WTC11 (cell line): Measurements from ENCODE around the gene FMNL3. TPM values are rescaled to one million over a fixed set of nuclear protein-coding genes. Genes with fewer than 3 reads are reported as not detected.

ENCODE experiments used
- ATAC-seq: fragments of 200-7000 bp; cut with Tn5 transposase; 2 replicates; pipeline ENCODE4 v1.10.0; 2021; ENCODE audit warnings: mild to moderate bottlenecking, moderate library complexity
- CTCF ChIA-PET: fragments of 300-600 bp; sonication (Branson Sonifier 250); formaldehyde crosslinking; loops from one replicate; lab custom pipeline; 2021; ENCODE audit warnings: antibody characterized with exemption; lab: Charles Lee
- POLR2A ChIA-PET: fragments of 350-600 bp; sonication (Branson Sonifier 250); formaldehyde crosslinking; loops from one replicate; lab custom pipeline; 2021; ENCODE audit warnings: antibody characterized with exemption; lab: Charles Lee
- DNase-seq: peaks from one replicate; pipeline ENCODE4 v3.0.0; 2021; ENCODE audit warnings: low spot score
- H3K27ac Mint-ChIP-seq: 2 replicates; pipeline ENCODE4 v1.8.0; 2021; ENCODE audit warnings: mixed read lengths
- H3K27me3 Mint-ChIP-seq: 2 replicates; pipeline ENCODE4 v1.8.0; 2021; ENCODE audit warnings: low read depth, mild to moderate bottlenecking, moderate library complexity, mixed read lengths
- H3K36me3 Mint-ChIP-seq: 2 replicates; pipeline ENCODE4 v1.8.0; 2021; ENCODE audit warnings: mixed read lengths
- H3K4me1 Mint-ChIP-seq: 2 replicates; pipeline ENCODE4 v1.8.0; 2022; ENCODE audit warnings: mixed read lengths
- H3K4me3 Mint-ChIP-seq: 2 replicates; pipeline ENCODE4 v1.8.0; 2021; ENCODE audit warnings: mild to moderate bottlenecking, moderate library complexity, mixed read lengths
- H3K9me3 Mint-ChIP-seq: 2 replicates; pipeline ENCODE4 v1.8.0; 2021; ENCODE audit warnings: mixed read lengths
- CREM ChIP-seq: sonication (generic); formaldehyde crosslinking; IDR thresholded peaks from 2 replicates; pipeline ENCODE4 v1.8.1; 2022; ENCODE audit warnings: mild to moderate bottlenecking, missing genetic modification reagents, moderate library complexity
- ELF4 ChIP-seq: sonication (generic); formaldehyde crosslinking; IDR thresholded peaks from 2 replicates; pipeline ENCODE4 v1.8.1; 2022; ENCODE audit warnings: low read depth, mild to moderate bottlenecking, moderate library complexity, missing genetic modification reagents
- ETV6 ChIP-seq: sonication (generic); formaldehyde crosslinking; IDR thresholded peaks from 2 replicates; pipeline ENCODE4 v1.8.1; 2022; ENCODE audit warnings: mild to moderate bottlenecking, missing genetic modification reagents
- FOXJ3 ChIP-seq: sonication (generic); formaldehyde crosslinking; IDR thresholded peaks from 2 replicates; pipeline ENCODE4 v1.9.0; 2021; ENCODE audit warnings: missing genetic modification reagents, mild to moderate bottlenecking, borderline replicate concordance
- FOXP1 ChIP-seq: sonication (generic); formaldehyde crosslinking; IDR thresholded peaks from 2 replicates; pipeline ENCODE4 v1.8.0; 2022; ENCODE audit warnings: missing genetic modification reagents, mild to moderate bottlenecking, moderate library complexity, borderline replicate concordance
- GTF2I ChIP-seq: fragments of 250-450 bp; sonication (Bioruptor Pico); conservative IDR thresholded peaks from 2 replicates; pipeline ENCODE4 v1.4.0; 2021; ENCODE audit warnings: mild to moderate bottlenecking
- HMGA2 ChIP-seq: fragments of 250-450 bp; sonication (Bioruptor Pico); IDR thresholded peaks from 2 replicates; pipeline ENCODE4 v1.4.0; 2021; ENCODE audit warnings: mild to moderate bottlenecking, moderate library complexity
- MXD4 ChIP-seq: fragments of 250-450 bp; sonication (Bioruptor Pico); IDR thresholded peaks from 2 replicates; pipeline ENCODE4 v1.8.0; 2021; ENCODE audit warnings: mild to moderate bottlenecking, moderate library complexity, borderline replicate concordance
- NFATC4 ChIP-seq: fragments of 250-450 bp; sonication (Bioruptor Pico); IDR thresholded peaks from 2 replicates; pipeline ENCODE4 v1.9.0; 2021; ENCODE audit warnings: mild to moderate bottlenecking
- RELA ChIP-seq: sonication (generic); formaldehyde crosslinking; IDR thresholded peaks from 2 replicates; pipeline ENCODE4 v1.8.1; 2022; ENCODE audit warnings: missing genetic modification reagents, mild to moderate bottlenecking, borderline replicate concordance
- SMAD4 ChIP-seq: sonication (generic); formaldehyde crosslinking; IDR thresholded peaks from 2 replicates; pipeline ENCODE4 v1.8.0; 2022; ENCODE audit warnings: mild to moderate bottlenecking, missing genetic modification reagents
- SOX15 ChIP-seq: fragments of 250-450 bp; sonication (Bioruptor Pico); IDR thresholded peaks from 2 replicates; pipeline ENCODE4 v1.9.0; 2021; ENCODE audit warnings: mild to moderate bottlenecking
- ZNF317 ChIP-seq: sonication (generic); formaldehyde crosslinking; IDR thresholded peaks from 2 replicates; pipeline ENCODE4 v1.8.1; 2023; ENCODE audit warnings: low read depth, mild to moderate bottlenecking, moderate library complexity, missing genetic modification reagents, borderline replicate concordance
- total RNA-seq: library from RNA; stranded (reverse); gene quantifications from 3 replicates; pipeline ENCODE4 v1.2.3, GENCODE V29; 2021
- TF ChIP-seq, protein P1 (sequence below): sonication (generic); formaldehyde crosslinking; IDR thresholded peaks from 2 replicates; pipeline ENCODE4 v1.8.1; 2022; ENCODE audit warnings: low read depth, mild to moderate bottlenecking, moderate library complexity, missing genetic modification reagents, borderline replicate concordance
- TF ChIP-seq, protein P2 (sequence below): fragments of 250-450 bp; sonication (Bioruptor Pico); IDR thresholded peaks from 2 replicates; pipeline ENCODE4 v1.9.0; 2021; ENCODE audit warnings: moderate library complexity, mild to moderate bottlenecking, inconsistent platforms, borderline replicate concordance
- TF ChIP-seq, protein P3 (sequence below): sonication (generic); formaldehyde crosslinking; IDR thresholded peaks from 2 replicates; pipeline ENCODE4 v1.8.0; 2023; ENCODE audit warnings: missing genetic modification reagents
- TF ChIP-seq, protein P4 (sequence below): sonication (generic); formaldehyde crosslinking; IDR thresholded peaks from 2 replicates; pipeline ENCODE4 v1.8.1; 2023; ENCODE audit warnings: mild to moderate bottlenecking, missing genetic modification reagents, moderate library complexity
- TF ChIP-seq, protein P5 (sequence below): sonication (generic); formaldehyde crosslinking; IDR thresholded peaks from 2 replicates; pipeline ENCODE4 v1.8.0; 2022; ENCODE audit warnings: mild to moderate bottlenecking, missing genetic modification reagents
- TF ChIP-seq, protein P6 (sequence below): sonication (generic); formaldehyde crosslinking; IDR thresholded peaks from 2 replicates; pipeline ENCODE4 v1.8.0; 2023; ENCODE audit warnings: mild to moderate bottlenecking, missing genetic modification reagents

FMNL3 gene
- total RNA-seq, 1 experiment from 2014 or later: 19.3 TPM

DNA sequence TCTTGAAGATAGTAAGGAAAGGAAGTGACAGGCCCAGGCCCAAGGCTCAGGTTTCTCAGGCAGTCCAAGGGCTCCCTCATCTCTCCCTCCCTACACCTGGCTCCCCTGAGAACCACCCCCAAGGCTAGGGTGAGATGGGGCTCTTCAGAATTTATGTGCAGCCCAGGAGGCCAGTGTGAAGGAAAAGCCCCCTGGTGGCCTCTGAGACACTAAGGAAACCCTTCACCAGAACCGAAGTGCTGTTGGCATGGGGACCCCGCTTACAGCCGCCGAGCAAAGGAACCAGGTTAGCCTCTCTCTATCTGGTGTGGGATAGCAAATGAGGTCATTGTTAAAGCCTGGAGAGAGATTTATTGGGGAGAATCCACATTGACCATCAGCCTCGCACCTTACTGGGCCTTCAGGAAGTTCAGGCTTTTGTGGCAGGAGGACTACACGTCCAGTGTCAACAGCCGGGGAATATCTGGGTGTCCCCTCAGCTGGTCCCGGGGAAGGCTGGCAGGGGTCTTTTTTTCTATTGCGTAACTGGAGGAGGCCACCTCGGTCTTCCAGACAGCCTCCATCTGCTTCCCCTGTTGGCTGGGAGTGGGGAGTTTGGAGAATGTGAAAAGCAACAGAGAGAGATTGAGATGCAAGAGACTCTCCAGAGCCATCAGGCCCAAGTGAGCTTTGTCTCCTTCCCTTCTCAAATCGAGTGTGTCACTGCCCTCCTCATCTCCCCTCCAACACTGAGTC is 119.9 kb downstream of the FMNL3 start:
- peaks cover 8% of the 10 kb centered on the region for H3K36me3 Mint-ChIP-seq
- POLR2A ChIA-PET: no interaction called here
- DNase-seq: no peak
- TF ChIP-seq NFATC4 (no peak), CREM (CRISPR knock-in tag) (no peak), GTF2I (no peak), SOX15 (no peak), ETV6 (CRISPR knock-in tag) (no peak), SMAD4 (CRISPR knock-in tag) (no peak), ZNF317 (CRISPR knock-in tag) (no peak), FOXP1 (no peak), HMGA2 (CRISPR knock-in tag) (no peak), ELF4 (CRISPR knock-in tag) (no peak), MXD4 (no peak), FOXJ3 (CRISPR knock-in tag) (no peak), RELA (CRISPR knock-in tag) (no peak)
- TF ChIP-seq, protein P1, sequence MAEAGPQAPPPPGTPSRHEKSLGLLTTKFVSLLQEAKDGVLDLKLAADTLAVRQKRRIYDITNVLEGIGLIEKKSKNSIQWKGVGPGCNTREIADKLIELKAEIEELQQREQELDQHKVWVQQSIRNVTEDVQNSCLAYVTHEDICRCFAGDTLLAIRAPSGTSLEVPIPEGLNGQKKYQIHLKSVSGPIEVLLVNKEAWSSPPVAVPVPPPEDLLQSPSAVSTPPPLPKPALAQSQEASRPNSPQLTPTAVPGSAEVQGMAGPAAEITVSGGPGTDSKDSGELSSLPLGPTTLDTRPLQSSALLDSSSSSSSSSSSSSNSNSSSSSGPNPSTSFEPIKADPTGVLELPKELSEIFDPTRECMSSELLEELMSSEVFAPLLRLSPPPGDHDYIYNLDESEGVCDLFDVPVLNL (CRISPR knock-in tag): no peak
- TF ChIP-seq, protein P2, sequence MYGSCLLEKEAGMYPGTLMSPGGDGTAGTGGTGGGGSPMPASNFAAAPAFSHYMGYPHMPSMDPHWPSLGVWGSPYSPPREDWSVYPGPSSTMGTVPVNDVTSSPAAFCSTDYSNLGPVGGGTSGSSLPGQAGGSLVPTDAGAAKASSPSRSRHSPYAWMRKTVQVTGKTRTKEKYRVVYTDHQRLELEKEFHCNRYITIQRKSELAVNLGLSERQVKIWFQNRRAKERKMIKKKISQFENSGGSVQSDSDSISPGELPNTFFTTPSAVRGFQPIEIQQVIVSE (CRISPR knock-in tag): no peak
- TF ChIP-seq, protein P3, sequence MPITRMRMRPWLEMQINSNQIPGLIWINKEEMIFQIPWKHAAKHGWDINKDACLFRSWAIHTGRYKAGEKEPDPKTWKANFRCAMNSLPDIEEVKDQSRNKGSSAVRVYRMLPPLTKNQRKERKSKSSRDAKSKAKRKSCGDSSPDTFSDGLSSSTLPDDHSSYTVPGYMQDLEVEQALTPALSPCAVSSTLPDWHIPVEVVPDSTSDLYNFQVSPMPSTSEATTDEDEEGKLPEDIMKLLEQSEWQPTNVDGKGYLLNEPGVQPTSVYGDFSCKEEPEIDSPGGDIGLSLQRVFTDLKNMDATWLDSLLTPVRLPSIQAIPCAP (CRISPR knock-in tag): no peak
- TF ChIP-seq, protein P4, sequence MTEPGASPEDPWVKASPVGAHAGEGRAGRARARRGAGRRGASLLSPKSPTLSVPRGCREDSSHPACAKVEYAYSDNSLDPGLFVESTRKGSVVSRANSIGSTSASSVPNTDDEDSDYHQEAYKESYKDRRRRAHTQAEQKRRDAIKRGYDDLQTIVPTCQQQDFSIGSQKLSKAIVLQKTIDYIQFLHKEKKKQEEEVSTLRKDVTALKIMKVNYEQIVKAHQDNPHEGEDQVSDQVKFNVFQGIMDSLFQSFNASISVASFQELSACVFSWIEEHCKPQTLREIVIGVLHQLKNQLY (CRISPR knock-in tag): no peak
- TF ChIP-seq, protein P5, sequence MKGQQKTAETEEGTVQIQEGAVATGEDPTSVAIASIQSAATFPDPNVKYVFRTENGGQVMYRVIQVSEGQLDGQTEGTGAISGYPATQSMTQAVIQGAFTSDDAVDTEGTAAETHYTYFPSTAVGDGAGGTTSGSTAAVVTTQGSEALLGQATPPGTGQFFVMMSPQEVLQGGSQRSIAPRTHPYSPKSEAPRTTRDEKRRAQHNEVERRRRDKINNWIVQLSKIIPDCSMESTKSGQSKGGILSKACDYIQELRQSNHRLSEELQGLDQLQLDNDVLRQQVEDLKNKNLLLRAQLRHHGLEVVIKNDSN (CRISPR knock-in tag): no peak
- TF ChIP-seq, protein P6, sequence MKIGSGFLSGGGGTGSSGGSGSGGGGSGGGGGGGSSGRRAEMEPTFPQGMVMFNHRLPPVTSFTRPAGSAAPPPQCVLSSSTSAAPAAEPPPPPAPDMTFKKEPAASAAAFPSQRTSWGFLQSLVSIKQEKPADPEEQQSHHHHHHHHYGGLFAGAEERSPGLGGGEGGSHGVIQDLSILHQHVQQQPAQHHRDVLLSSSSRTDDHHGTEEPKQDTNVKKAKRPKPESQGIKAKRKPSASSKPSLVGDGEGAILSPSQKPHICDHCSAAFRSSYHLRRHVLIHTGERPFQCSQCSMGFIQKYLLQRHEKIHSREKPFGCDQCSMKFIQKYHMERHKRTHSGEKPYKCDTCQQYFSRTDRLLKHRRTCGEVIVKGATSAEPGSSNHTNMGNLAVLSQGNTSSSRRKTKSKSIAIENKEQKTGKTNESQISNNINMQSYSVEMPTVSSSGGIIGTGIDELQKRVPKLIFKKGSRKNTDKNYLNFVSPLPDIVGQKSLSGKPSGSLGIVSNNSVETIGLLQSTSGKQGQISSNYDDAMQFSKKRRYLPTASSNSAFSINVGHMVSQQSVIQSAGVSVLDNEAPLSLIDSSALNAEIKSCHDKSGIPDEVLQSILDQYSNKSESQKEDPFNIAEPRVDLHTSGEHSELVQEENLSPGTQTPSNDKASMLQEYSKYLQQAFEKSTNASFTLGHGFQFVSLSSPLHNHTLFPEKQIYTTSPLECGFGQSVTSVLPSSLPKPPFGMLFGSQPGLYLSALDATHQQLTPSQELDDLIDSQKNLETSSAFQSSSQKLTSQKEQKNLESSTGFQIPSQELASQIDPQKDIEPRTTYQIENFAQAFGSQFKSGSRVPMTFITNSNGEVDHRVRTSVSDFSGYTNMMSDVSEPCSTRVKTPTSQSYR (CRISPR knock-in tag): no peak
- TF ChIP-seq, all 79 proteins: peak for 0
- Mint-ChIP-seq H3K4me3 (no peak overlapping the region), H3K4me1 (no peaks in the 10 kb centered on the region), H3K9me3 (no peaks in the 10 kb centered on the region), H3K27me3 (no peaks in the 10 kb centered on the region), H3K27ac (no peak overlapping the region)
- CTCF ChIA-PET: interaction anchor here (0.9 to 3.5 kb wide), 2 partner anchors 36 to 191 kb away, joined by 3 to 11 read pairs; partner anchors contain the start of gene PRPF40B
- ATAC-seq: no peak

Other genes starting within 250 kb of the FMNL3 start
- gene KCNH3, start 168.4 kb downstream of the FMNL3 start, total RNA-seq: 0.27 to 0.44 TPM (median 0.44 TPM) in 3 replicates
- gene MCRS1, start 139.3 kb downstream of the FMNL3 start, total RNA-seq: 94.8 to 105 TPM (median 96.5 TPM) in 3 replicates
- gene FAM186B, start 101.8 kb downstream of the FMNL3 start, total RNA-seq: 0.16 to 0.39 TPM (median 0.21 TPM) in 3 replicates
- gene PRPF40B, start 83.8 kb downstream of the FMNL3 start, total RNA-seq: 38.0 to 46.0 TPM (median 40.5 TPM) in 3 replicates
- 402 to 417 TPM (median 412 TPM) in 3 replicates for gene TMBIM6, start 34.2 kb upstream of the FMNL3 start, total RNA-seq
- gene NCKAP5L, start 121.0 kb upstream of the FMNL3 start, total RNA-seq: 22.1 to 27.8 TPM (median 22.4 TPM) in 3 replicates
- gene BCDIN3D, start 135.7 kb upstream of the FMNL3 start, total RNA-seq: 1.6 to 3.2 TPM (median 2.4 TPM) in 3 replicates
- gene FAIM2, start 196.5 kb upstream of the FMNL3 start, total RNA-seq: 0.18 to 0.30 TPM (median 0.22 TPM) in 3 replicates
- not detected in 3 replicates for gene AQP2, start 243.3 kb upstream of the FMNL3 start, total RNA-seq